GM18526 (cell line): ENCODE data around the gene UBR7.

Experiments
- POLR2A ChIP-seq: IDR thresholded peaks from 3 replicates; pipeline ENCODE4 v1.6.1; 2011; ENCODE audit not compliant: insufficient read length; ENCODE audit errors: extremely low read depth

The UBR7 gene

GRCh38 chr14:93246534-93246933 is 39.5 kb downstream of the UBR7 start:
- TF ChIP-seq POLR2A, result no peak

- no peak for TF ChIP-seq POLR2A
Observed at GRCh38 chr14:93249128-93249831, 42.2 kb downstream of the UBR7 start.

DNA sequence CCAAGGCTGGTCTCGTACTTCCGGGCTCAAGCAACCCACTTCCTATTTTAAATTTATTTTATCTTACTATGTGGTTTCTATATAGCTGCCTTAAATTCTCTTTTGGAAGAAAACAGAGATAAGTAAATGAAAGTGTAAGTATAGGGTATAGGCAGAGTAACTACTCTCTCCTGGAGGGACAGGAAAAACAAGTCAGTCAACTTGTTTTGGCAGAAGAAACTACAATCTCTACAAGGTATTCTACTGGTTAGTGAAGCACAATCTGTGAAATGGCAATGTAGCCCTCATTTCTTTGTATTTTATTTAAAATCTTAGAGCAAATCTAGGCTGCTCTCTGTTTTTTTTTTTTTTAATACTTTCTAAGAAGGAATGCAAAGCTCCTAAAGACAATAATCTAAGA is 55.4 kb downstream of the UBR7 start:
- no peak for TF ChIP-seq POLR2A

DNA sequence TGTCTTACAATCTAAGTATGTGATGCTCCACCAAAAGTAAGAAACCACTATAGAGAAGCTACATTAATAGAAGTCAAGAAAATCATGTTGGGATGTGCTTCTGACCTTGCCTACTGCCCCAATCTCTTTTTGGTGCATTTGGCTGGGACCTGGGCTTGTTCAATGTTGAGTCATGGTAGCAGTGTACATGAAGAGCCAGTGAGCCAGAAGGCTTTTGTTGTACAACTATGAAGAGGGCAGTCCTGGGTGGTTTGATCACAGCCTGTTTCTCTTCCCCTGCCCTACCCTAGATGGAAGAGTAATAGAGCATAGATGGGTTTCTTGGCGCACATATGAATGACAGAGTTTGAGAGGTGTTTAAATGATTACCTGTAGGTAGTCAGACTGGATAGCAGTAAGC is 56.4 kb downstream of the UBR7 start:
- TF ChIP-seq POLR2A, result no peak

GRCh38 chr14:93266127-93266526 is 59.1 kb downstream of the UBR7 start:
- TF ChIP-seq POLR2A, result no peak

DNA sequence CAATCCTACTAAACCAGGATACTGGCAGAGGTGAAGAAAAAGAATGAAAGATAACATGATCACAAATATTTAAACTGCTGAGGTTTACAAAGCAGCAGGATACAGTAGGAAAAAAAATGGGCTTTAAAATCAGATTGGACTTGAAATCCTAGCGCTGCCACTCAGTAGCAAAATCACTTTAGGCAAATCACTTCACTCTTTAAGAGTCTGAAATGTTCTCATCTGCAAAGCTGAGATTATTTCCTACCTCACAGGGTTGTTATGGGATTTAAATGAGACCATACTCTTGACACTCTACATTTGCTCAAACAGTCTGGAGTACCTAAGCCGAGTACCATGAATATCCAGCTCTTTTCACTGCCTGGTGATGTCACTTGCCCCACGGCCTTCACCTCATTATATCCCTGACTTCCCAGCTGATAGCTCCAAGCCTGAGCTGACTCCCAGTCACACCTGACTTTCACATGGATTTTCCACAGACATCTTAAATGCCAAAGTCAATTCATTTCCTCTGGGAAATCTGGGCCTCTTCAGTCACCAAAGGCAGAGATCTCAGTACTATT is 60.2 kb downstream of the UBR7 start:
- TF ChIP-seq POLR2A, result no peak

GRCh38 chr14:93268406-93268805 is 61.4 kb downstream of the UBR7 start:
- no peak for TF ChIP-seq POLR2A

DNA sequence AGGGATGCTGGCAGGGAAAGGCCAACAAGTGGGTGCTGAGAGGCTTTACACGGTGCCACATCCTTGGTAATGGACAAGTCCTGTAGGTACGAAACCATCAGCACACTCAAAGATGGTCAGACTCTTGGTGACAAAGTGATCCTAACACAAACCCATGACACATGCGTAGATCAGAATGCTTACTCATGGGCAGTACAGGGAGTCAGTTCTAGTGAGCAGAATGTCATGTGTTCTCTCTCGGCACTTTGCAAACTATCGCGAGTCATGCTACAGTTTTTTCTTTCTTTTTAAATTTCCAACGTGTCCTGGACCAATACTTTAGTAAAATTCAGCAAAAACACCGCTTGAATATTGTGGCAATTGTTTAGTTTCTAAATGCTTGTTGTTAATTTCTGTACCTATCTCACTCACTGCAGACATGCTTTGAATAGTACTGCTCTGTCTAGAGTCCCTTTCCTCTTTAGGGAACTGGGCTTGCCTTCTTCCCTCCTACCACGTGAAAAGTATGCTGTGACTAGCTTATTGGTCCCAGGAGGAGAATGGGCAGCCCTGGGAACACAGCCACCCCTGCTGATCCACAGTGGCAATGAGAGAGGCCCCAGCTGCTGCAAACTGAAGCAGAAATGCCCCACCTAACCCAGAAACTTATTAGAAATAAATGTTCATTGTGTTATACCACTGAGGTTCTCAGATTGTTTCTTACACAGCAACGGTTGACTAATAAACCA is 62.4 kb downstream of the UBR7 start:
- TF ChIP-seq POLR2A, result no peak

DNA sequence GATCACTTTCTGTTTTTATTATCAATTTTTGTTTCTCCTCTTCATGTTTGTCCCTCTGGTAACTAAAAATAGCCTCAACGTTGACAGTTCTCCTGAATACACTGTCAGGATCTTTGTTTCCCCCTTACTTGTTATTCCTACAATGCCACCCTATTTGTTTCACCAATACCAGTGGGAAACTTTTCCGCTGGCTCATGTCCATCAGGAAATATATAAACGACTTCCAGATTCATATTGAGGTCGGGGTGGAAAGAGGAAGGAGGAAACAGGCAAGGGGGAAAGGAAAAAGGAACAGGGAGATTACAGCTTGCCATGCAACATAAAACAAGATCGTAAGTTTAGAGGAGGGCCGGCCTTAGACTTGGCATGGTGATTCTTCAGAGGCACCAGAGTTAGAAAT is 64.1 kb downstream of the UBR7 start:
- no peak for TF ChIP-seq POLR2A

DNA sequence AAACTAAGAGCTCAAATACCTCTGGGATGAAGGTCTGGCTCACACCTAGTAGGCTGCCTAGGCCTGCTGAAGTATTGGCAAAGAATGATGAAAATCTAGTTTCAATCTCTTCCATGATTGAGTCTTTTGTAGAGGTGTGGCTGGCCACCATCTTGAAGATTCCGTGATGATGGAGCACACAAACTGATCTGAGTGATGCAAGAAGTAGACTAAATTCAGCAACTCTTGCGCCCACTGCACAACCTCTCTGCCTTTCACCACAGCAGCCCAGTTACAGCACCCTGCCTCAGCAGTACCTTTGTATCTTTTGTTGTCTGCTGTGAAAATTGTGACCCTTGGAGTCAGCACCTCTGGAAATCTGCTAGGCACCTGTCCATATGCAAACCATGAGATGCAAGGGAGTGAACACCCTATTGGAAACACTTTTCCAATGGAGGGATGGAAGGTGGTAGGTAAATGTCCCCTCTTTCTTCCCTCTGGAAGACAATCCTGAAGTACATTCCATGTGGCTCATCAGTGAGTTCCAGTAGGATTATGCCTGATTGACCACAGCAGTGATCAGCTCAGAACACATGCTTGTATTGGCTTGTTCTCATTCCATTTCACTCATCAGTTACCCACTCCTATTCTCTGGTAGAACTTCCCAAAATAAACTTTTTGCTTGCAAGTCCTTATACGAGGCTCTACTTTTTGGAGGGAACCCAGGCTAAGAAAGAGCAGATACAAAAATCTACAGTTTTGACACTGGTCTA is 67.2 kb downstream of the UBR7 start:
- no peak for TF ChIP-seq POLR2A

DNA sequence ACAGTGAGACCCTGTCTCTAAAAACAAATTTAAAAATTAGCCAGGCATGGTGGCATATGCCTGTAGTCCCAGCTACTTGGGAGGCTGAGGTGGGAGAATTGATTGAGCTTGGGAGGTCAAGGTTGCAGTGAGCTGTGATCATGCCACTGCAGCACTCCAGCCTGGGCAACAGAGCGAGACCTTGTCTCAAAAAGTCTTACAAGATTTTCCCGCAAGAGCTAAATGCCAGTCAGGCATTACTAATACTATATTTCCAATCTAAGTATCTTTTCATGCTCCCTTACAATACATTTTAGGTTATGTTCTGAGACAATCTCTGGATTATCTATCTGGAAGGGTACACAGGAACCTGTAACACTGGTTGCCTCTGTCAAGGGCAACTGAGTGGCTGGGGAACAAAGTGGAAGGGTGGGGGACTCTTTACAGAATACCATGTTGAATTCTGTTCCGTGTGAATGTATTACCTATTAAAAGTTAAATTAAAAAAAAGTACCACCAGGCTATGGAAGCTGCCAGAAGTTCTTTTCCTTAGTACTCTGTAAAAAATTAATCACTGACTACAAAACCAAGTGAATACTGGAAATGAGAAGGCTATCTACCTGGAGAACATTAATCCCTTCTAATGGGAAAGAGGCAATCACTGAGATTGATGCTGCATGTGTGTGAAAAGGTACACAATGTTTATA is 69.1 kb downstream of the UBR7 start:
- no peak for TF ChIP-seq POLR2A
